NCI-H1092 treated with DMSO at 0.1 percent for 48 hours (cell line): Measurements from ENCODE around the gene LRMDA.
A peak's percentile ranks its signal among the peaks of the same experiment; 100 is the strongest.
"Not testable (repeated sequence)": the region's sequence is repeated elsewhere in the genome, so short reads cannot be mapped to it uniquely, and the experiment has no call there.

ENCODE experiments used
- DNase-seq: peaks from one replicate; lab custom pipeline; 2025; lab: John Stamatoyannopoulos, UW

LRMDA gene

DNA sequence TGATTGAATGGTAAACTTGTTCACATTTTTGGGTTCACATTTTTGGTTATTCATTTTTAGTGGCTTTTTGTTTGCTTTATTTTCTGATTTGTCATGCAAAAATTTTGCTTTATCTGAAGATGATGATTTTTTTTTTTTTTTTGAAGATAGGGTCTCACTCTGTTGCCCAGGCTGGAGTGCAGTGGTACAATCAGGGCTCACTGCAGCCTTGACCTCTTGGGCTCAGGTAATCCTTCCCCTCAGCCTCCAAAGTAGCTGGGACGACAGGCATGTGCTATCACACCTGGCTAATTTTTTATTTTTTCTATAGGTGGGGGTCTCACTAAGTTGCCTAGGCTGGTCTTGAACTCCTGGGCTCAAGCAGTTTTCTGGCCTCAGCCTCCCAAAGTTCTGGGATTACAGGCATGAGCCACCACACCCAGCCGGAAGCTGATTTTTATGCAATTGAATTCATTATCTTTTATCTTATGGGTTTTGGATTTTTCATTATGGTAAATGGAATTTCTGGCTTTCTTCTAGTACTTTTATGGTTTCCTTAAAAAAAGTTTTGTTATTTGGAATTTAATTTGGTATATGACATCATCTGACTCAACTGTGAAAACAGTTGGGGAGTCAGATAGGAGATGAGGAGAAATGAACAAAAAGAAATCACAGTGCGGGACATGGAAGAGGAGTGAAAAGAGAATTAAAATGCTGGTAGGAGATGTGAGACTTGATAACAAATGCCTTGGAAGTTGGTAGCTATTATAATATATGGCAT, 158.7 kb downstream of the LRMDA start:
- DNase-seq, result no peak

- DNase-seq, result no peak
These were observed 160.8 kb downstream of the LRMDA start for GRCh38 chr10:75592151-75592787.

GRCh38 chr10:75592791-75593643, 161.6 kb downstream of the LRMDA start:
- no peak for DNase-seq

GRCh38 chr10:75593692-75594556, 162.5 kb downstream of the LRMDA start:
- DNase-seq, result no peak

DNA sequence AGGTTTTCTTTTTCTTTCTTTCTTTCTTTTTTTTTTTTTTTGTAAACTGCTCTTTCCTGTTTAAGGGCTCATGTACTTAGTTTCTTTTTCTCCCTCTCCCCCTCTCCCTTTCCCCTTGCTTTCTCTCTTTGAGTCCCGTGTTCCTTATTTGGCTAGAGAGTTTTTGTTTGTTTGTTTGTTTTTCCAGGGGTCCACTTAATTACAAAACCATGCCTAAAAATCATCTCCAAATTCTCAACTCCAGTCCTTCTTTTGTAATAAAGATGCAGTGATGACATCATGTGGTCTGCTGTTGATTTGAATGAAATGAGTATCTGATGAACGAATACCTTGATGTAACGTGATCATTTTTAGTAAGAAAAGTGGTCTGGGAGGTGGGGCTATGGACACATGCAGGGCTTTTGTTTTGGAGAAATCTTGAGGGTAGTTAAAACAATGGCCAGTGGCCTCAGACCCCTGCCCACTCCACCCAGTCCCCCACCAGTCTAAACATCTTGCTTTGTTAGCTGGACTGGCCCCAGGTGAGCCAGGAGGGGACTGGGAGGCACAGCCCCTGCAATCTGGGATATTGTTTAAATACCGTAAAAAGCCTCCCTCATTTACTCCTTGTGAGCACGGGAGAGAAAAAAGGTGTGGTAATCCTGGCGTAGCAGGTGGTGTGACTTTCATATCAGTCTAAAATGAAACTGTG, 165.7 kb downstream of the LRMDA start:
- DNase-seq, result no peak

DNA sequence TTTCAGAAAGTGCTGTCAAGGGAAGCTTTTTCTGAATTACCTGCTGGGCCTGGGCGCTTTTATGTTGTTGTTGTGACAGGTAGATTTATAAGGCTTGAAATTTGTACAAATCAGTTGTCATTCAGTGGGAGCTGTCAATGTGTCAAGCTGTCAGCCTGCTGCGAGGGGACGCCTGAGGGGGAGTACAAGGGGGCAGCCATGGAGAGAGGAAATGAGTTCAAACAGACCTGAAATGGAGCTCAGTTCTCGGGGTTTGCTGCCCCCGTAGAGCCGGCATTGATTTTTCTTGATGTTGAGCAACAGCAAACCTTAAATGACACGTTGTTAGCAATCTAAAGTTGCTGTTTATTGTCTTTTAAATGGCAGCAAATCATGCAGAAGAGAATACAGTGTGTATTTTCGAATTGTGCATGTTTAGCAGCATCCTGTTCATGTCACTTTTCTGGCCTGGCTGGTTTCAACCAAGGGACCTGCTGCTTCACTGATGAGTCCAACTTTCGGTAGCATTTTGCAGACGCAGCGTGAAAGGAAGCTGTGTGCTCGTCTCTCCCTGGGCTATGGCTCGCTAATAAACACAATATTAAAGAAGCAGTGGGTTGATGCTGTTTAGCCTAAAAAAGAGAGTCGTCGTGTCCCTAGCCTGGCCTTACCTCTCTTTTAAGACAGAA, 166.5 kb downstream of the LRMDA start:
- DNase-seq, result no peak

DNA sequence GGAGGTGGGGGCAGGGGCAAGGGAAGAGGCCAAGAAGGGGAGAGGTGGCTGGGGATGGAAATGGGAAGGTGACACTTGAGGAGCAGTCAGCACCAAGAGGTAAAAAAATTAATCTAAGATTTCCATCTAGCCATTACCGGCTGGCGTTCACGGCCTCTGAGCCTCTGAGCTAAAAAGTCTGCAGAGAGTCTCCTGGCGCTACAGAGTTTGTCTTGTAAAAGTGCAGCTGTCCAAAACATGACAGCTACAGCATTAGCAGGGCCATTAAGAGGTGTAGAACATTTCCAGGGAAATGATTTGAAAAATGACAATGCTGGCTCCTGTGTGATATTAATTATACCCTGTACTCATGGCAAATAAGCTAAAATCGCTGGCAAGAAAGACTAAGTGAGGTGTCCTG, 167.6 kb downstream of the LRMDA start:
- no peak for DNase-seq

DNA sequence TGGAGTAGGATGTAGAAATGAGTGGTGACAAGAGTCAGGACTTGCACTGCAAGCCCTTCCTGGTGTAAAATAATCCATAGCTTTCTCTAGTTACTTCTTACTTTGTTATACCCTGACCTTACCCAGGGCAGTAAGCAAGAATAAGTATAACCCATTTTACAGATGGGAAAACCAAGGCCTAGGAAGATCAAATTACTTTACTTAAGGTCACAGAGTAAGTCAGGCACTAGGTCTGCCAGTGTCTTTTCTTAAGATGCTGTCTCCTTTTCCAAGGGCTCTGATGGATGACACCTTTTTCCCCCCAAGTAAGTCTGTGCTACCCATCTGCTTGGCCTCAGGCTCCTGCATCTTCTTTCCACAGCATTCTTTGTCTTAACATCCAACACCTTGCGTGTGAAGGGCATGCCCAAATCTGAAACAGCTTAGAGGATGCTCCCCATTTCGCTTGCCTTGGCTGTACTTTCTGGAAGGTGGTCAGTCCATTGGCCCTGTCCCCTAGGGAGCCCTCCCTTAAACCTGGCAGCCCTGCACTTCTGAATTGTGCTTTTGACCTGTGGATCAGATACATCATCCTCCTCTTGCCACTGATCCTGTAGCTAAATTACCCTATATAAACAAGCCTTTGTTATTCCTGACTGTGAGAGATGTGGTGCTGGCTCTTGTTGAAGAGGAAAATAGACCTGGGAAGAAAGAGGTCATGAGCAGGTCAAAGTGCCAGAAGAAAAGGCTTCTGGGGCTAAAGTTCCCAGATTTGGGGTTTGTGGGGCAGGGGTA, 168.6 kb downstream of the LRMDA start:
- peak; percentile 45 for DNase-seq

- DNase-seq, result no peak
These were observed 169.4 kb downstream of the LRMDA start for GRCh38 chr10:75600833-75601232.

GRCh38 chr10:75602341-75602740, 170.9 kb downstream of the LRMDA start:
- DNase-seq, result no peak

GRCh38 chr10:75605096-75605495, 173.7 kb downstream of the LRMDA start:
- DNase-seq, result no peak

DNA sequence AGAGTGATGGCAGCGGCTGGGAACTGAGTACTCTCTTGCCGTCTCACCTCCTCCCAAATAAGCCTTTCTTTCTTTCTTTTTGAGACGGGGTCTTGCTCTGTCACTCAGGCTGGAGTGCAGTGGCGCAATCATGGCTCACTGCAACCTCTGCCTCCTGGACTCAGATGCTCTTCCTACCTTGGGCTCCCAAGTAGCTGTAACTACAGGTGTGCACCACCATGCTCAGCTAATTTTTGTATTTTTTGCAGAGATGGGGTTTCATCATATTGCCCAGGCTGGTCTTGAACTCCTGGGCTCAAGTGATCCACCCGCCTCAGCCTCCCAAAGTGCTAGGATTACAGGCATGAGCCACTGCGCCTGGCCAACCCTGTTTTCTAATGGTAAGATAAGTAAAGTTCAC, 174.4 kb downstream of the LRMDA start:
- not testable (repeated sequence) for DNase-seq

DNA sequence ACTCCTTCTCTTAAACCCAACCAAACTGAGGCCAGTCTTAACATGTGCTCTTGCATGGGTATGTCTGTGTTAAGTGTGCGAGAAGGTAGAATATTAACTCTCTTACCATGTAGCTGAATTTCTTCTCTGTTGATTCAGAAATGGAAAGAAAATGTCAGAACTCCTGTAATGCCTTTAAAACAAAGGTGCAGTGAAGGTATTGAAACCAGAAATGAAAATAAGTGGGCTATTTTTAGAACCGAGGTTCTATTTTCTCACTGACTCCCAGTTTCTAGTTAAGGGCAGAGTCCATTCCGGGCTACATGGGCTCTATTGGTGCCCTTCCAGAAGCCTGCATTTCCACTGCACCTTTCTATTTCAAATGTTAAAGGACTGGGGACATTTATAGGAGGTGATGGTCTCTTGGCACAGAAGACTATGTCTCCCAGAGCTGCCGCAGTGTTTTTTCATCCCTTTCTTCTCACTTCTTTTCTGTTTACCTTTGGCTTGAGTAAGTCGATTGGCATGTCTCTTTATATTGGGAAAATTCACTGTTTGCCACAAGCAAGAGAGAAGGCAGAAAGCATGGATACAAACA, 174.9 kb downstream of the LRMDA start:
- no peak for DNase-seq

- DNase-seq, result no peak
These were observed 176.2 kb downstream of the LRMDA start for GRCh38 chr10:75607576-75607975.

GRCh38 chr10:75610183-75610582, 178.8 kb downstream of the LRMDA start:
- no peak for DNase-seq

GRCh38 chr10:75611172-75611992, 180.0 kb downstream of the LRMDA start:
- no peak for DNase-seq

- DNase-seq, result no peak
These were observed 180.6 kb downstream of the LRMDA start for GRCh38 chr10:75611993-75612372.

GRCh38 chr10:75612904-75613684, 181.7 kb downstream of the LRMDA start:
- DNase-seq, result no peak
